SU-DHL-6 (cell line): Measurements from ENCODE around the gene IL36A.

ENCODE experiments used
- H2AFZ ChIP-seq: fragments of 200-600 bp; sonication (generic); 2 replicates; pipeline ENCODE4 v1.6.1; 2014; ENCODE audit warnings: low read depth, mild to moderate bottlenecking, moderate library complexity, mixed read lengths, antibody characterized with exemption, low read length; ENCODE audit not compliant: severe bottlenecking
- H3F3A ChIP-seq: fragments of 200-600 bp; shearing (Covaris generic); 2 replicates; pipeline ENCODE4 v1.6.0; 2016; ENCODE audit warnings: antibody characterized with exemption, mild to moderate bottlenecking; ENCODE audit not compliant: insufficient read depth
- H3K27ac ChIP-seq: fragments of 200-600 bp; sonication (generic); 2 replicates; pipeline ENCODE4 v1.5.1; 2016; ENCODE audit warnings: low read depth, mild to moderate bottlenecking, low read length, moderate library complexity, mixed read lengths
- H3K27me3 ChIP-seq: fragments of 200-600 bp; sonication (generic), shearing (Covaris generic); 2 replicates; pipeline ENCODE4 v1.6.0; 2014; ENCODE audit warnings: mild to moderate bottlenecking, low read length
- H3K36me3 ChIP-seq: fragments of 200-600 bp; sonication (generic); 2 replicates; pipeline ENCODE4 v1.6.1; 2014; ENCODE audit warnings: mild to moderate bottlenecking, low read length, mixed read lengths
- H3K4me2 ChIP-seq: fragments of 300-600, 200-600 bp; shearing (Covaris generic), sonication (generic); 2 replicates; pipeline ENCODE4 v1.6.0; 2014; ENCODE audit warnings: low read length, low read depth, mild to moderate bottlenecking; ENCODE audit not compliant: poor library complexity, severe bottlenecking
- H3K4me3 ChIP-seq: fragments of 200-600 bp; sonication (generic); 2 replicates; pipeline ENCODE4 v1.5.1; 2014; ENCODE audit warnings: antibody characterized with exemption, low read length, mild to moderate bottlenecking, mixed read lengths; ENCODE audit not compliant: insufficient read depth, poor library complexity, severe bottlenecking
- H3K79me2 ChIP-seq: fragments of 200-600 bp; sonication (generic); 2 replicates; pipeline ENCODE4 v1.6.1; 2014; ENCODE audit warnings: mild to moderate bottlenecking, low read length, moderate library complexity; ENCODE audit not compliant: insufficient read depth
- H3K9ac ChIP-seq: fragments of 200-600 bp; sonication (generic); 2 replicates; pipeline ENCODE4 v1.7.0; 2014; ENCODE audit warnings: mild to moderate bottlenecking, low read length
- H3K9me2 ChIP-seq: fragments of 200-600 bp; sonication (generic); replicated peaks from 2 replicates; pipeline ENCODE4 v1.6.1; 2014; ENCODE audit warnings: low read length; ENCODE audit not compliant: insufficient read depth
- H3K9me3 ChIP-seq: fragments of 200-600 bp; sonication (generic); 2 replicates; pipeline ENCODE4 v1.6.1; 2014; ENCODE audit warnings: low read length, mixed read lengths; ENCODE audit not compliant: insufficient read depth
- H4K20me1 ChIP-seq: fragments of 200-600 bp; sonication (generic); 2 replicates; pipeline ENCODE4 v1.6.1; 2014; ENCODE audit warnings: low read depth, mild to moderate bottlenecking, antibody characterized with exemption, low read length, moderate library complexity, mixed read lengths
- CTCF ChIP-seq: fragments of 200-600 bp; sonication (generic); IDR thresholded peaks from one replicate; pipeline ENCODE4 v1.5.1; 2017; ENCODE audit warnings: antibody characterized with exemption, mild to moderate bottlenecking, low read length, moderate library complexity; ENCODE audit not compliant: insufficient read depth, poor library complexity, severe bottlenecking
- EZH2phosphoT487 ChIP-seq: fragments of 200-600 bp; sonication (generic), shearing (Covaris generic); conservative IDR thresholded peaks from 2 replicates; pipeline ENCODE4 v1.6.1; 2018; ENCODE audit warnings: mild to moderate bottlenecking, antibody characterized with exemption, low read length, moderate library complexity, mixed read lengths

Gene IL36A

GRCh38 chr2:113027691-113028090 is 22.4 kb downstream of the IL36A start:
- H3K27me3 ChIP-seq, result no peaks in the 10 kb centered on the region

GRCh38 chr2:113028112-113028511 is 22.9 kb downstream of the IL36A start:
- Histone ChIP-seq H3K4me2 (no peak overlapping the region), H3K4me3 (no peak overlapping the region), H2AFZ (no peak overlapping the region), H3K9ac (no peak overlapping the region), H3K79me2 (no peaks in the 10 kb centered on the region), H3K9me3 (no peaks in the 10 kb centered on the region), H3F3A (no peaks in the 10 kb centered on the region), H3K36me3 (no peaks in the 10 kb centered on the region), H4K20me1 (no peaks in the 10 kb centered on the region), H3K27ac (no peak overlapping the region), H3K27me3 (no peaks in the 10 kb centered on the region), H3K9me2 (no peaks in the 10 kb centered on the region)
- no peak for TF ChIP-seq CTCF
- TF ChIP-seq EZH2phosphoT487, result no peak

More at GRCh38 chr2:113027691-113028090, 22.4 kb downstream of the IL36A start:
- TF ChIP-seq CTCF (no peak), EZH2phosphoT487 (no peak)
- Histone ChIP-seq H3F3A (no peaks in the 10 kb centered on the region), H3K27ac (no peak overlapping the region), H3K9me3 (no peaks in the 10 kb centered on the region), H2AFZ (no peak overlapping the region), H3K9me2 (no peaks in the 10 kb centered on the region), H3K79me2 (no peaks in the 10 kb centered on the region), H4K20me1 (no peaks in the 10 kb centered on the region), H3K36me3 (no peaks in the 10 kb centered on the region), H3K4me3 (no peak overlapping the region), H3K4me2 (no peak overlapping the region), H3K9ac (no peak overlapping the region)

GRCh38 chr2:113032737-113033136 is 27.5 kb downstream of the IL36A start:
- H3K27ac ChIP-seq, result no peak overlapping the region
- TF ChIP-seq EZH2phosphoT487 (no peak), CTCF (no peak)
- H3K79me2 ChIP-seq, result no peaks in the 10 kb centered on the region
- H3F3A ChIP-seq, result no peaks in the 10 kb centered on the region
- no peak overlapping the region for H3K4me2 ChIP-seq
- H3K36me3 ChIP-seq, result no peaks in the 10 kb centered on the region
- no peak overlapping the region for H2AFZ ChIP-seq
- H3K9me3 ChIP-seq, result no peaks in the 10 kb centered on the region
- no peaks in the 10 kb centered on the region for H3K9me2 ChIP-seq
- H4K20me1 ChIP-seq, result no peaks in the 10 kb centered on the region
- H3K27me3 ChIP-seq, result no peaks in the 10 kb centered on the region
- no peak overlapping the region for H3K4me3 ChIP-seq
- H3K9ac ChIP-seq, result no peak overlapping the region
